GM12801 (cell line): ENCODE measurements around the gene TDRD3.

ENCODE experiments used
- TF ChIP-seq, protein P1 (sequence below): IDR thresholded peaks from one replicate; pipeline ENCODE4 v1.5.1; 2011; ENCODE audit warnings: control low read depth; ENCODE audit not compliant: insufficient read length; ENCODE audit errors: extremely low read depth

The TDRD3 gene

DNA sequence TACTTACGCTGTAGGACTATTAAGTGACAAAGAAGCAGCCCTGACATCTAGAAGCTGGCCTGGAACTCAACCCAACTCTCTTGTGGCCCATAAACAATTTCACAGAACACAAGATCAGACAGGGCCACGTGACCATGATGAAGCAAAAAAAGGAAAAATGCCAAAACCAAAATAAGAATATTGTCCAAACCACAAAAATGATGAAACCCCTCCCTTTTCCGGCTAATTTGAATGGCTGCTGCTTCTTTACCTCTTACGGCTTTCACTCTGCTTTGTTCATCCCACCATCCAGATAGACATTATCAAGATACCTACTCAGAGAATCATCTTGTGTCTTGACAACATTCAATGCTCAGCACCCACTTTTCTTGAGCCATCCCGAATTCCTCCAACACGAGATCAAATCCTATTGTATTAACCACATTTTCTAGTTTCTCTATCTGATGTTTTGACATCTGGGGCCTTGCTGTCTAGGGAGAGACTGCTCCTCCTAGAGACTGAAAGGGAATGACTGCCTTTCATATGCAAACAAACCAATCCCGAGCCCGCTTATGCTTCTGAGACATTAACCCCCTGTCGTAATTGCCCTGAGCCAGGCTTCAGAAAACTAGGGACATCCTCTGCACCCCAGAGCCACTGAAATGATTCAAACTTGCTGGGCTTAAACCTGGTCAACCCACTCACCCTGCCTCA lies 186.3 kb downstream of the TDRD3 start:
- TF ChIP-seq, protein P1, sequence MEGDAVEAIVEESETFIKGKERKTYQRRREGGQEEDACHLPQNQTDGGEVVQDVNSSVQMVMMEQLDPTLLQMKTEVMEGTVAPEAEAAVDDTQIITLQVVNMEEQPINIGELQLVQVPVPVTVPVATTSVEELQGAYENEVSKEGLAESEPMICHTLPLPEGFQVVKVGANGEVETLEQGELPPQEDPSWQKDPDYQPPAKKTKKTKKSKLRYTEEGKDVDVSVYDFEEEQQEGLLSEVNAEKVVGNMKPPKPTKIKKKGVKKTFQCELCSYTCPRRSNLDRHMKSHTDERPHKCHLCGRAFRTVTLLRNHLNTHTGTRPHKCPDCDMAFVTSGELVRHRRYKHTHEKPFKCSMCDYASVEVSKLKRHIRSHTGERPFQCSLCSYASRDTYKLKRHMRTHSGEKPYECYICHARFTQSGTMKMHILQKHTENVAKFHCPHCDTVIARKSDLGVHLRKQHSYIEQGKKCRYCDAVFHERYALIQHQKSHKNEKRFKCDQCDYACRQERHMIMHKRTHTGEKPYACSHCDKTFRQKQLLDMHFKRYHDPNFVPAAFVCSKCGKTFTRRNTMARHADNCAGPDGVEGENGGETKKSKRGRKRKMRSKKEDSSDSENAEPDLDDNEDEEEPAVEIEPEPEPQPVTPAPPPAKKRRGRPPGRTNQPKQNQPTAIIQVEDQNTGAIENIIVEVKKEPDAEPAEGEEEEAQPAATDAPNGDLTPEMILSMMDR = no peak

DNA sequence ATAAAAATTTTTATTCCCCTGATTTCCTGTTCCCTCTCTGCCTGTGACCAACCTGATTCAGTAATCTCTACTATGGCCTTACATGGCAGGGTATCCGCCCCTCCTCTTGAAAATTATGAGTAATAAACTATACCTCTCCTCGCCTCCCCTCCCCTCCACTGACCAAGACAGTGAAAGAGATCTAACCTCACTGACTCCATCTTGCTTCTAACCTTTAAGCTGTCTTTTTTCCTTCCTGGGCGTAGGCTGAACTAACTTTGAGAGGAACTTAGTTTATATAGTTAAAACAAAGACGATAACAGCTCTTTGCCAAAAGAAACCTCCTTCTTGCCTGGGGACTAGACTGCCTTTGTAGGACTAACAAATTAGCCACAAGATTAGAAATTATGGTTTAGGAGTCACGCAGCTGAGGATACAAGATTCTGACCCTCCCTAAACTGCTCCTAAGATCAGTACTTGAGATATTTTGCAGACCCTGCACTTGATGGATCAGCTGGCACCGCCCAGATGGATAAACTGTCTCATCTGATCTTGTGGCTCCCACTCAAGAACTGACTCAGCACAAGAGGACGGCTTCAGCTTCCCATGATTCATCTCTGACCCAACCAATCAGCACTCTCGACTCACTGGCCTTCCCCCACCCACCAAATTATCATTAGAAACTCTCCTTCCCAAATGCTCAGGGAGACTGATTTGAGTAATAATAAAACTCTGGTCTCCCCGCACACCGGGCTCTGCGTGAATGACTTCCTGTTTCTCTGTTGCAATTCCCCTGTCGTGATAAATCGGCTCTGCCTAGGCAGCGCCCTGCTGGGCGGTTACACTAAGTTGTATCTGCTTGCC lies 187.1 kb downstream of the TDRD3 start:
- TF ChIP-seq, protein P1 = no peak

DNA sequence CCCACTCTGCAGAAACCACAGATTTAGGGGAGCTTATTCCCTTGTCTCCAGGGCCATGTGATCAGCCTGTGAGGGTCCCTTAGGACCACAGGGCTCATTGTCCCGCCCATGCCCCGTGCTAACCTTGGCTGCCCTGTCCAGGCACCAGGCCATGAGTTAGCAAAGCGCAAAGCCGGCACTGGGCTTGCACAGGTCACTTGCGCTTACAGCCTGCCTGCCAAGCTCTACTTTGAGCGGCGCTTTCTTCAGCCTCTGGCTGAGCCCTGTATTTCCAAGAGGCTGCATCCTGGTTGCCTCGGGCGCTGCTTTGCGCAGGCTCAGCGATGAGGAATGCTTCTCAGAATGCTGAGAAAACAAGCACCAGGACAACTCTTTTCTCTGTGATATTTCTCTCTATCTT lies 188.0 kb downstream of the TDRD3 start:
- TF ChIP-seq, protein P1 = no peak

DNA sequence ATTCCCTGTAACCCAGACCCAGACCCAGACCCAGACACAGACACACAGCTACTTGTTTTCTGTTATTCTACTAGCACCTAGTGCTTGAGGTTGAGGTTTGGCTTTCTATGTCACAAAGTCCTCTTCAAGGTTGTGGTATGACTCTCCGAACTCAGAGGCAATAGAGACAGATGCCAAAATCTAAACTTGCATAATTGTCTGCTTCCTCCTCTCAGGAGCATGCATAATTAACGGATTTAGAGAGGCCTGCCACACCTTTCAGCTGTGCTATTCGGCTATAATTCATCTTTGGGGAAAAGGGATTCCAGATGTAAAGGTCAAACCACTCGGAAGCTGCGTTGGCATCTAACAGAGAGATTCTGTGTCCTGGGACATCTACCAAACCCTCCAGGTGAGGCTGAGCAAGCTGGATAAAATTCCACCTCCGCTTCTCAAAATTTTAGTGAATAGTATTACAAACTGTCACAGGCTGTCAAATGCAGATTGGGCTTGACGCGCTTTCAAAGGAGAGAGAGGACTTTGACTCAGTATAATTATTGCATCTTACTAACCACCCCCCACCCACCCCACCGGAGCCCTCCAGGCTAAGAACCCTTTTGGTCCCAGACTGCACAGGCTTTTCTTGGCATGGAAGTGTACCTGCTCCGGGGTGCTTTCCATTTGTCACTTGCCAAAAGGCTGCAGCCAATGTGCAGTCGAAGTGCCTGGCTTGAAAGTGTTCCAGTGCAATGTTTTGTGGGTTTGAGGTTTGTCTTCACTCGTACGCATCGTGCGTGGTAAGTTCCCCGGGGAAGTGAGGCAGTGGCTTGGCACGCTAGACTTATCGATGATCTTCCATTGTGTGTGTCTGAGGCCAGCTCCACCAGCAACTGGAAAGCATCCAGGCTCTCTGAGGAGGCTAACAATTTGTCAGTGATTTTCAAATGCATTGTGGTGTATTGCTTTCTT lies 194.1 kb downstream of the TDRD3 start:
- TF ChIP-seq, protein P1 = no peak

DNA sequence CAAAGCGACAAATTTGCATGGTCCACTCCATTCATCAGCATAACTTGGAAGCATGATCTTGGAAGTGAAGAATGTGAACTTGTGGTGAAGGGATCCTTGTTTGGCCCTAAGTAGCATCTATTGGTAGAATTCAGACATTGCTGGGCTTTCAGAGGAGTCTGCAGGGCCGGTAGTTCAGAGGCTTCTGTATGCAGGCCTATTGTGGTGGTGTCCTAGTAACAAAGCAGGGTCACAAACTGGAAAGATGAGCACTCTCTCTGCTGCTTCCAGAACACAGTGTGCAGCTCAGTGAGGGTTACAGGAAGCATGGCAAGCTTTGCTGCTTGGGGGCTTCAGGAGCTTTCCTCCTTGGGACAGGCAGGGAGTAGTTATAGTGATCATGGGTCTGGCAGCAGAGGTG lies 206.0 kb downstream of the TDRD3 start:
- TF ChIP-seq, protein P1 = no peak

DNA sequence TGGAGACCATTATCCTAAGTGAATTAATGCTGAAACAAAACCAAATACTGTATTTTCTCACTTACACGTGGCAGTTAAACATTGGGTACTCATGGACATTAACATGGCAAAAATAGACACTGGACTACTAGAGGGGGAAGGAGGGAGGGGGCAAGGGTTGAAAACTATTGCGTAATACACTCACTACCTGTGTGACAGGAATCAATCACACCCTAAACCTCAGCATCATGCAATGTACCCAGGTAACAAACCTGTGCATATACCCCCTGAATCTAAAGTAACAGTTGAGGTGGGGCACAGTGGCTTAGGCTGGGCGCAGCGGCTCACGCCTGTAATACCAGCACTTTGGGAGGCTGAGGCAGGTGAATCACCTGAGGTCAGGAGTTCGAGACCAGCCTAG lies 207.0 kb downstream of the TDRD3 start:
- TF ChIP-seq, protein P1 = no peak

DNA sequence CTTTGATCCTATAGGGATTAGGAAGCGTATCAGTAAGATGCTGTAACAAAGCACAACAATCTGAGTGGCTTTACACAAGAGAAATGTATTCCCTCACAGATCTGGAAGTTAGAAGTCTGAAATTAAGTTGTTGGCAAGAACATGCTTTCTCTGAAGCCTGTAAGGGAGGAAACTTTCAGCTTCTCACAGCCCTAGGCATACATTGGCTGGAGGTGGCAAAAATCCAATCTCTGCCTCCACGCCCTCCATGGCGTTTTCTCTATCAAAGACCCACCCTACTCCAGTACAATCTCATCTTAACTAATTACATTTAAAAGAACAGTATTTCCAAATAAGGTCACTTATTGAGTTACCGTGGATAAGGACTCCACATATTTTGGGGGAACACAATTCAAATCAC lies 211.9 kb downstream of the TDRD3 start:
- TF ChIP-seq, protein P1 = no peak
